Parathyroid adenoma (tissue), 2 donors: Measurements from ENCODE around the gene GALNT9.
"Not testable (repeated sequence)": the region's sequence is repeated elsewhere in the genome, so short reads cannot be mapped to it uniquely, and the experiment has no call there.

Source experiments
- H2AFZ ChIP-seq: fragments of 300-600 bp; sonication (generic); one replicate; pipeline ENCODE4 v1.7.0; 2017; ENCODE audit warnings: antibody characterized with exemption, mild to moderate bottlenecking
- H3K27ac ChIP-seq: fragments of 300-600 bp; sonication (generic); one replicate; pipeline ENCODE4 v1.7.0; 2017
- H3K27me3 ChIP-seq: fragments of 300-600 bp; sonication (generic); one replicate; pipeline ENCODE4 v1.7.0; 2017; ENCODE audit warnings: low read length; ENCODE audit not compliant: control insufficient read depth, insufficient read depth
- H3K36me3 ChIP-seq: fragments of 300-600 bp; sonication (generic); one replicate; pipeline ENCODE4 v1.7.0; 2017; ENCODE audit warnings: low read length; ENCODE audit not compliant: control insufficient read depth, insufficient read depth
- H3K4me1 ChIP-seq: fragments of 300-600 bp; sonication (generic); one replicate; pipeline ENCODE4 v1.7.0; 2017; ENCODE audit warnings: control low read depth
- H3K4me2 ChIP-seq: fragments of 300-600 bp; sonication (generic); one replicate; pipeline ENCODE4 v1.7.0; 2017; ENCODE audit warnings: low read length
- H3K4me3 ChIP-seq: fragments of 300-600 bp; sonication (generic); one replicate; pipeline ENCODE4 v1.7.0; 2017; ENCODE audit warnings: low read depth, low read length
- H3K79me2 ChIP-seq: fragments of 300-600 bp; sonication (generic); one replicate; pipeline ENCODE4 v1.7.0; 2017; ENCODE audit warnings: control low read depth
- H3K9ac ChIP-seq: fragments of 300-600 bp; sonication (generic); one replicate; pipeline ENCODE4 v1.7.0; 2017; ENCODE audit warnings: mild to moderate bottlenecking
- H3K9me3 ChIP-seq: fragments of 300-600 bp; sonication (generic); one replicate; pipeline ENCODE4 v1.7.0; 2017; ENCODE audit warnings: low read length; ENCODE audit not compliant: control insufficient read depth
- CTCF ChIP-seq: fragments of 300-600 bp; sonication (generic); IDR thresholded peaks from one replicate; pipeline ENCODE4 v1.7.0; 2017; ENCODE audit warnings: antibody characterized with exemption, mild to moderate bottlenecking
- donor health status: primary hyperparathyroidism.

GALNT9 gene

GRCh38 chr12:132196873-132197390 lies 132.5 kb downstream of the GALNT9 start:
- no peak overlapping the region for H3K4me3 ChIP-seq
- no peaks in the 10 kb centered on the region for H3K27me3 ChIP-seq
- no peaks in the 10 kb centered on the region for H3K36me3 ChIP-seq
- TF ChIP-seq CTCF = no peak
- no peak overlapping the region for H2AFZ ChIP-seq
- no peaks in the 10 kb centered on the region for H3K9me3 ChIP-seq
- H3K9ac ChIP-seq = no peak overlapping the region
- H3K4me2 ChIP-seq = no peak overlapping the region
- no peaks in the 10 kb centered on the region for H3K4me1 ChIP-seq
- H3K27ac ChIP-seq = no peak overlapping the region
- no peaks in the 10 kb centered on the region for H3K79me2 ChIP-seq

- H3K36me3 ChIP-seq = no peaks in the 10 kb centered on the region
- no peak overlapping the region for H3K4me3 ChIP-seq
- H3K9me3 ChIP-seq = no peaks in the 10 kb centered on the region
- no peak for TF ChIP-seq CTCF
- H3K4me2 ChIP-seq = no peak overlapping the region
- no peaks in the 10 kb centered on the region for H3K4me1 ChIP-seq
- no peak overlapping the region for H2AFZ ChIP-seq
- H3K27me3 ChIP-seq = no peaks in the 10 kb centered on the region
- H3K27ac ChIP-seq = no peak overlapping the region
- H3K9ac ChIP-seq = no peak overlapping the region
- no peaks in the 10 kb centered on the region for H3K79me2 ChIP-seq
Observed at GRCh38 chr12:132196038-132196872, 133.1 kb downstream of the GALNT9 start.

- not testable (repeated sequence) for H2AFZ ChIP-seq, H3K79me2 ChIP-seq, H3K9ac ChIP-seq, H3K4me2 ChIP-seq, H3K27ac ChIP-seq, H3K4me1 ChIP-seq, H3K36me3 ChIP-seq, H3K9me3 ChIP-seq, H3K27me3 ChIP-seq, H3K4me3 ChIP-seq
Observed at GRCh38 chr12:132195242-132195641, 134.1 kb downstream of the GALNT9 start.

GRCh38 chr12:132194556-132194955 lies 134.8 kb downstream of the GALNT9 start:
- no peak overlapping the region for H2AFZ ChIP-seq
- TF ChIP-seq CTCF = no peak
- no peak overlapping the region for H3K4me2 ChIP-seq
- no peaks in the 10 kb centered on the region for H3K36me3 ChIP-seq
- no peaks in the 10 kb centered on the region for H3K27me3 ChIP-seq
- H3K9ac ChIP-seq = no peak overlapping the region
- H3K27ac ChIP-seq = no peak overlapping the region
- H3K9me3 ChIP-seq = no peaks in the 10 kb centered on the region
- peaks cover 4% of the 10 kb centered on the region for H3K4me1 ChIP-seq
- H3K4me3 ChIP-seq = no peak overlapping the region
- no peaks in the 10 kb centered on the region for H3K79me2 ChIP-seq

- Histone ChIP-seq H3K27ac (no peak overlapping the region), H3K9me3 (no peaks in the 10 kb centered on the region), H3K4me1 (peaks cover 7% of the 10 kb centered on the region), H3K79me2 (no peaks in the 10 kb centered on the region), H2AFZ (no peak overlapping the region), H3K4me2 (no peak overlapping the region), H3K27me3 (no peaks in the 10 kb centered on the region), H3K9ac (no peak overlapping the region), H3K4me3 (no peak overlapping the region), H3K36me3 (no peaks in the 10 kb centered on the region)
- TF ChIP-seq CTCF = no peak
Observed at GRCh38 chr12:132194056-132194455, 135.3 kb downstream of the GALNT9 start.
